HG02943 (cell line): Measurements from ENCODE around the gene TADA2B.
A peak's percentile ranks its signal among the peaks of the same experiment; 100 is the strongest.

Source experiments
- ATAC-seq: cut with Tn5 transposase; IDR thresholded peaks from one replicate; pipeline ENCODE4 v1.9.1; 2021; ENCODE audit warnings: mild to moderate bottlenecking, low read depth, moderate library complexity; ENCODE audit not compliant: unreplicated experiment

The TADA2B gene

GRCh38 chr4:7043284-7044136 lies at the start of gene TADA2B:
TSS of gene TADA2B (plus strand) at chr4:7043372. CDS start at chr4:7043580, 208 bp downstream.
- peak; percentile 32 for ATAC-seq

GRCh38 chr4:6996481-6996880 lies 46.7 kb upstream of the TADA2B start:
- no peak for ATAC-seq

- no peak for ATAC-seq
These were observed 43.7 kb upstream of the TADA2B start for GRCh38 chr4:6999172-7000086.

DNA sequence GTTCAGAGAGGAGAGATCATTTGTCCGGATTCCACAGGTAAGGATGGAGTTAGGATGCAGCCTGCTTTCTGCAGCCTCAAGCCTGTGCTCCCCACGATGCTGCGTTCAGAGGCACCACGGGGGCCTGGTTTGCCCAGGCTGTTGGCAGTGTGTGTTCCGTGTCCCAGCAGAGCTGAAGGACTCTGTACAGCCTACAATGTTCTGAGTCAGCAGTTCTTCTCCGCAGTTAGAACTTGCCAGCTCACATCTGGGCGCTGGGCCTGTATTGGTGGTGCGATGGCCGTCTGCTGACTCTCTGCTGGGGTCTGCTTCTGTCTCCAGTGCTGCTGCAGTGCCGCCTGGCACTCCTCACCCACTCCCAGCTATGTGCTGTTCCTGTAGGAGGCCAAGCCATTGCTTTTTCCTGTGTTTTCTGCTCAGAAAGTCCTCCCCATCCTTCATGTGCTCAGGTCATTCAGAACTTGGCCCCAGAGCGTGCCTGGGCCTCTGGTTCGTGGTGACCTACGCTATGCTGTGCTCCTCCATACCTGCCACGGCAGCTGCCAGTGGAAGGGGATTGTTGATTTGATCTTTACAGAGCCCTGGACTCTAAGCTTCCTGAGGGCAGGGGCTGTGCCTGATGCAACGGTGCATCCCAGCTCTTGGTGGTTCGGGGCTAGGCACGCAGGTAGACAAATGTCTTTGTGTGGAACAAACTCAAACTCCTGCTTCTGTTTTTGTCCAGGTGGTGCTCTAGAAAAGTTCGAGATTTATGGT lies 42.6 kb upstream of the TADA2B start:
- ATAC-seq: no peak

GRCh38 chr4:7001271-7001670 lies 41.9 kb upstream of the TADA2B start:
- ATAC-seq: no peak

DNA sequence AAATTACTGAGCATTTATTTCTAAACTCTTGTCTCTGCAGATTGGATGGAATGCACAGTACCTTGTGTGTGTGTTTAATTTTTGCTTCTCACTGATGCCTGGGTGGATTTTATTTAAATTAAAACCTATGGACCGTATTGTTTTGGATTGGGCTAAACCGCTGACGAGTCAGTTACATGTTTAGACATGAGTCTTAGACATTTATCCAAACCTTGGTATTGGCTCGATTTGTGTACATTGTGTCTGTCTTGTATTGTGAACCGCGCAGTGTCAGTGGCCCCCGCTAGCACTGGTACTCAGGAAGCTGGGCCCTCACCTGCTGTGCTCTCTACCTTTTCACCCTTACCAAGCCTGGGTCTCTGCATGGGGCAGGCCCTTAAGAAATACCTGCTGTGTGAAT lies 40.8 kb upstream of the TADA2B start:
- ATAC-seq: no peak

DNA sequence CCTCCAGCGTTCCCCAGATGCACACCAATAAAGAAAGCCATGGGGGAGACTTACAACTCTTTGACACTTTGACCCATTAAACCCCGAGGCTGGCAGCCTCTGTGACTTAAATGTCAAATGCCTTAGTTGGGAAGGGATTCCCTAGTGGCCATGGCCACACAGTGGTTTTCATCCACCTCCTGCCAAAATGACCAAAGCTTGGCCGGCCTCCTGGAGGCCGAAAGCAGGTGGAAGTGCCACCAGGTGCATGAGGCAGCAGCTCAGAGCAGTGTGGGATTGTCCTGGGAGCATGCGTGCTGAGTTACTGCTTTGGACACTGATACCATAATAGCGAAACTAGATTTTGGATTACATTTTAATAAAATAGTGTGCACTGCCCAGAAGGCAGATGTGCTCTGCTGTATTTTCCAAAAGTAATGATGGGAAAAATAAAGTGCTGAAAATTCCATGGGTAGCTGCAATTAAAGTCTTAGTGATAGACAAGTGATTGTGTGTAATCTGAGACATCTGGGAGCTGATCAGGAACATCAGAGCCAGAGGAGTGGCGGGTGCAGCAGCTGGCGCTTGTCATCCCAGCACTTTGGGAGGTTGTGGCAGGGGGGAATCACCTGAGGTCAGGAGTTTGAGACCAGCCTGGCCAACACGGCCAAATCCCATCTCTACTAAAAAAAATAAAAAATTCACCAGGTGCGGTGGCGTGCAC lies 39.8 kb upstream of the TADA2B start:
- ATAC-seq: no peak

- ATAC-seq: no peak
These were observed 39.3 kb upstream of the TADA2B start for GRCh38 chr4:7003879-7004240.

- ATAC-seq: no peak
These were observed 38.8 kb upstream of the TADA2B start for GRCh38 chr4:7004331-7004730.

DNA sequence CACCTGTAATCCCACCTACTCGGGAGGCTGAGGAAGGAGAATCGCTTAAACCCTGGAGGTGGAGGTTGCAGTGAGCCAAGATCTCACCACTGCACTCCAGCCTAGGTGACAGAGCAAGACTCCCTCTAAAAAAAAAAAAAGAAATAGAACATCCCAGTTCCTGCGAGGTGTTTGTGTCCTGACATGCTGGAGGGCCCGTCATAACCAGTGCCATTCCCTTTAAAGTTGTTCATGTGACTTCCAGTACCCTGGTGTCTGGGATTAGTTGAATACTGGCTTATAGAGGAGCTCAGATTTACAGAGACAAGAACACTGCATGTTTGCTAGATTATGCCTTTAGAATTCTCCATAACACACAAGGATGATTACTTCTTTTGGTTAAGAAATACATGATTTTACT lies 37.6 kb upstream of the TADA2B start:
- ATAC-seq: no peak

GRCh38 chr4:7006411-7006810 lies 36.8 kb upstream of the TADA2B start:
- ATAC-seq: no peak

GRCh38 chr4:7007142-7007907 lies 35.8 kb upstream of the TADA2B start:
- ATAC-seq: no peak

DNA sequence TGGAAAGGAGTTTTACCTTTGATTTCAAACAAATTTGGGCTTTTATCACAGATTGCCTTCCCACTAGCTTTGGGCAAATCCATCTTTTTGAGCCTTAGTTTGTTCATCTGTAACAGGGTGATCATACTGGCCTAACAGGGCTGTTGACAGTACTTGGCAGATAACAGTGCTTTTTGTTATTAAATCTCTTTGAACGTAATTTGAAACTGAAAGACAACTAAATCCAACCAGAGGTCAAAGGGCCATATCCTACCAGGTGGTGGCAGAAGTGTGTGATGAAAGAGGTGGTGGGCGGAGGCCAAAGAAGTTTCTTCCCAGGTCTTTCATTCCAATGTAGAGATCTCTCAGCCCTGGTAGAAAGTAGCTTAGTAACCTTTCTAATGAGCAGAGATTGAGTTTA lies 35.2 kb upstream of the TADA2B start:
- ATAC-seq: no peak

DNA sequence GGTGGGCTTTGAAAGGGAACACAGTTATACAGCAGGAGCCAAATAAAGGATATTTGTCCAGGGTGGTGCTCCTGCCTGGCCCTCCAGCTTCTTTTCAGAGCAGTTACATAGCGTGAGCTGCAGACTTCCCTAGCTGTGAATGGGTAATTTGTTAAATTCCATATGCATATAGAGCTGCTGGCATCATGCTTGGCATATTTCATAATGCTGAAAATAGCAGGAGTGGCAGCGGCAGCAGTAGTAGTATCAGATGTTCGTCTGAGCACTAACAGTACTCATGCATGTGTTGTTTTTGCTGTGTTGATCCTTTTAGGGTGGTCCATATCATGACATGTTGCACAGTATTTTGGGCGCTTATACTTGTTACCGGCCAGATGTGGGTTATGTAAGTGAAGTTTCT lies 33.6 kb upstream of the TADA2B start:
- no peak for ATAC-seq

- no peak for ATAC-seq
These were observed 30.0 kb upstream of the TADA2B start for GRCh38 chr4:7013175-7013574.

DNA sequence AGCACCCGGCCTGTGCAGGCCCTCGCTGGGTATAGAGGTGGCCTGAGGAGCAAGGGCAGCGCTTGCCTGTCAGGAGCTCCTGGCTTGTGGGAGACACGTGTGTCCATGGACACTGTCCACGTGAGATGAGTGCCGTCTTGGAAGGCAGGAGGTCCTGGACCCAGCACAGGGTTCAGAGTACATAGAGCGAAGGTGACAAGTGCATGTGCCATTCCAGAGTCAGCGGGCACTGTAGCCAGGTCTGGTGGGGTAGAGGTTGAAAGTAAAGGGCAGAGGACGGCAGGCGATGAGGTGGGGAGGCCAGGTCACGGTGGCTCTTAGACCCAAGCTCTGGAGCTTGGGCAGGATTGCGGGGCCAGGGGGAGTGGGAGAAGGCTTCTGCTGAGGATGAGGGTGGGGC lies 28.4 kb upstream of the TADA2B start:
- ATAC-seq: no peak

- ATAC-seq: no peak
These were observed 27.7 kb upstream of the TADA2B start for GRCh38 chr4:7015383-7016035.

DNA sequence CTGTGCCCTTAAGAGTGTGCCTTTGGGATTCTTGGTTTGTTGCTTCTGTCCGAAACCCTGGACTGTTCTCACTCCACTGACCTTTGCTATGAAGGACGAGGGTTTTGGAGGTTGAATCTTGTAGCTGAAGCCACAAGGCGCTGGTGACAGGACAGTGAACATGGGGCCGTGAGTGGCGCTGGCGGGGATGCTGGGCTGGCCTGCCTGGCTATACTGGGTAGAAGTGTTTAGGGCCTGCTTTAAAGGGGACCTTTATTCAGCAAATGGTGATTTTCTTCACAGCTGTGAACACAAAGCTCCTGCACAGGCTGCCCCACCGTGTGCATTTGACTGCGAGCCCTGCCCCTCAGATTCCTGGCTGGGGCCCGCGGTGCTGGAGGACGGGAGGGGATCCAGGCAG lies 27.1 kb upstream of the TADA2B start:
- no peak for ATAC-seq

DNA sequence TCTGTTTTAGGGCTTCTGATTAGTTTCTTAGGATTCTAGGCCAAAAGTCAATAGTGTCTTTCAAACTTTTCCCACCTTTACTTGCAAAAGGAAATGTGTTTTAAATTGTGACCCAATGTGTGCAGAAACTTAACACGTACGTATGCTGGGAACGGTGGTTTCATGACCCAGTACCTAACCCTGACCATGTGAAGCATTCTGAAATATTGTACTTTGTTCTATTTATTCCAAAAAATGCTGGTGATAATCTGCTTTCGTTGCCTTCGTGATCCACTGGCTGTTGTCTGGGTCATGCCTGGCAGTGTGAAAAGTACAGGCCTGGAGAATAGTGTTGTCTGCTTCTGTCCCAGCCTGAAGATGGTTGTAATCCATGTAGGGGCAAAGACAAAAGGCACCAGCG lies 26.7 kb upstream of the TADA2B start:
- no peak for ATAC-seq
